Measurements from ENCODE around the gene ULK2. TPM values are rescaled to one million over a fixed set of nuclear protein-coding genes. Genes with fewer than 3 reads are reported as not detected.

The ULK2 gene
- total and polyA plus RNA-seq, 10 of the 15 experiments (the other 5 are each of a cell fraction or from before 2014, with no cell fraction given) = 0.29 to 5.3 (median 1.6) TPM

GRCh38 chr17:19727501-19728078, 140.1 kb downstream of the ULK2 start (continued):
- TF ChIP-seq HSF1 (IDR thresholded peaks at IDR 0.05; ENCODE audit: low read depth, low read length) = no peak
- no peak for TF ChIP-seq RELA (IDR thresholded peaks at IDR 0.05; ENCODE audit: borderline replicate concordance, partially characterized antibody)

- in situ Hi-C loops (cut with MboI) (no loop called here), intact Hi-C loops (cut with micrococcal nuclease; ENCODE audit: unreplicated experiment) (no loop called here)
- Histone ChIP-seq H2AFZ (ENCODE audit: control insufficient read depth, low read depth, low read length) (no peak overlapping the region), H3K4me2 (ENCODE audit: control insufficient read depth, insufficient read depth) (no peak overlapping the region), H3K9ac (ENCODE audit: control insufficient read depth, insufficient read depth, low read length) (no peak overlapping the region), H3K9me3 (replicated peaks; ENCODE audit: control insufficient read depth, insufficient read depth, low read length) (no peaks in the 10 kb centered on the region), H3K27ac (ENCODE audit: control insufficient read depth, insufficient read depth) (no peak overlapping the region), H3K36me3 (ENCODE audit: control insufficient read depth in 2 of 2, insufficient read depth in 2 of 2, low read length in 1 of 2) (no peaks in the 10 kb centered on the region), H4K20me1 (ENCODE audit: control insufficient read depth, insufficient read depth) (no peaks in the 10 kb centered on the region), H3K4me1 (ENCODE audit: control insufficient read depth, insufficient read depth, low read length) (no peaks in the 10 kb centered on the region), H3K4me3 (no peak overlapping the region), H3K79me2 (ENCODE audit: control insufficient read depth, insufficient read depth, low read length) (no peaks in the 10 kb centered on the region), H3K27me3 (replicated peaks in 1 of 2; ENCODE audit: control insufficient read depth in 2 of 2, insufficient read depth in 2 of 2, low read length in 1 of 2) (peaks cover 0 to 2% of the 10 kb centered on the region in 2 experiments; a peak in 1 of 4 replicates)
- POLR2A ChIA-PET = no interaction called here
- SMC1A ChIA-PET (ENCODE audit: uncharacterized antibody, unreplicated experiment) = no interaction called here
- DNase-seq (ENCODE audit: low read depth, low spot score) (no peak), ATAC-seq (no peak), FAIRE-seq (no peak)
- 67% methylated on average over 7 of the region's 7 CpGs for WGBS (ENCODE audit: insufficient coverage, insufficient replicate concordance, low lambda C conversion rate, missing lambda C conversion rate)
- TF ChIP-seq EED (IDR thresholded peaks at IDR 0.05; ENCODE audit: low read depth) (no peak), ZNF622 (IDR thresholded peaks at IDR 0.05) (no peak), CUX1 (IDR thresholded peaks at IDR 0.05; ENCODE audit: insufficient replicate concordance, low read depth, low read length) (no peak), NR2F1 (conservative IDR thresholded peaks at IDR 0.05) (no peak), HDAC6 (IDR thresholded peaks at IDR 0.05; ENCODE audit: unreplicated experiment) (no peak), GATAD2B (conservative IDR thresholded peaks at IDR 0.05; ENCODE audit: low read depth) (no peak), NBN (IDR thresholded peaks at IDR 0.05) (no peak), CBFB (IDR thresholded peaks at IDR 0.05; ENCODE audit: low read depth) (no peak), RUNX3 (IDR thresholded peaks at IDR 0.05; ENCODE audit: low read length) (no peak), ELK1 (IDR thresholded peaks at IDR 0.05; ENCODE audit: low read depth, low read length) (no peak), ZNF207 (IDR thresholded peaks at IDR 0.05; ENCODE audit: borderline replicate concordance) (no peak), NR2C1 (IDR thresholded peaks at IDR 0.05) (no peak), SUPT20H (IDR thresholded peaks at IDR 0.05; ENCODE audit: borderline replicate concordance, control insufficient read depth, low read depth, low read length) (no peak), KDM1A (IDR thresholded peaks at IDR 0.05; ENCODE audit: borderline replicate concordance) (no peak)
- RAD21 ChIA-PET (ENCODE audit: unreplicated experiment) = no interaction called here
- BruUV-seq (replicated peaks) = no TSS peak
- CTCF ChIA-PET = no interaction called here
Observed at GRCh38 chr17:19726631-19727376, 140.9 kb downstream of the ULK2 start.
